ENCODE results near the gene ABL1.

The ABL1 gene

DNA sequence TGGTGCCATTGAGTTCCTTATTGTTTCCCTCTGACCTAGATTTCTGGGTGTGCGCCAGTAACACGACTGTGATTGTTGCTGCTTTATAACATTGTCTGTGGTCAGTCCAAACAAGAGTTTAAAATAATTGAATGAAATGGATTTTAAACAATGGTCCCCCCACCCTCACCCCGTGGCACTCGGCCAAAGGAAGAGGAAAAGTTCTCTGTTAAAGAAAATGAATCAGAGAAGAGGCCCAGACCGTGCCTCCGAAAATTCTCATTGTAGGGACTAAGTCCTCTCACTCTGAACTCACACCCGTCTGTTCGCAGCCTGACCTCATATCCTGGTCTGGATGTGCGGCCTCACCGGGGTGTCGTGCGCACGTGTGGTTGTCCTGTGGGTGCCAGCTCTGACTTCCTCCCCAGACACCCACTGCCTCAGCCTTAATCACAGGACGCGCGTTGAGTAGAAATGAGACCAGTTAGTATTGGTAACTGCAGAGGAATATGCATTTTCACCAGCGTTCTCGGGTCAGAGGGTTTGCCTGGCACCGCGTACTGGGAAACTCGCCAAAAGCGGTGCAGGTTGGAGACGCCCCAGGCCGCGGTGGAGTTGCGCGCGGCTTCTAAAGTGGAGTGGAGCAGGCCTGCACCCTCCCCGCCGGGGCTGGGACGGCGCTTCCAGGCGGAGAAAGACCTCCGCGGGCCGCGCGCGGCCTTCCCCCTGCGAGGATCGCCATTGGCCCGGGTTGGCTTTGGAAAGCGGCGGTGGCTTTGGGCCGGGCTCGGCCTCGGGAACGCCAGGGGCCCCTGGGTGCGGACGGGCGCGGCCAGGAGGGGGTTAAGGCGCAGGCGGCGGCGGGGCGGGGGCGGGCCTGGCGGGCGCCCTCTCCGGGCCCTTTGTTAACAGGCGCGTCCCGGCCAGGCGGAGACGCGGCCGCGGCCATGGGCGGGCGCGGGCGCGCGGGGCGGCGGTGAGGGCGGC, at the start of gene ABL1:
Gene ABL1, plus strand, starts transcription at position 884 of the 966 bp plus-strand sequence. CDS start 193 bp downstream, outside the sequence.
- no peaks in the 10 kb centered on the region for H3K36me3 ChIP-seq (ENCODE audit: control insufficient read depth, low read length)
- peak within 1 kb of the TSS; percentile 77 for H3K4me2 ChIP-seq (ENCODE audit: low read length)
- peaks cover 26% of the 10 kb centered on the region for H3K4me1 ChIP-seq (ENCODE audit: control insufficient read depth, low read length)
- TF ChIP-seq, protein P1, sequence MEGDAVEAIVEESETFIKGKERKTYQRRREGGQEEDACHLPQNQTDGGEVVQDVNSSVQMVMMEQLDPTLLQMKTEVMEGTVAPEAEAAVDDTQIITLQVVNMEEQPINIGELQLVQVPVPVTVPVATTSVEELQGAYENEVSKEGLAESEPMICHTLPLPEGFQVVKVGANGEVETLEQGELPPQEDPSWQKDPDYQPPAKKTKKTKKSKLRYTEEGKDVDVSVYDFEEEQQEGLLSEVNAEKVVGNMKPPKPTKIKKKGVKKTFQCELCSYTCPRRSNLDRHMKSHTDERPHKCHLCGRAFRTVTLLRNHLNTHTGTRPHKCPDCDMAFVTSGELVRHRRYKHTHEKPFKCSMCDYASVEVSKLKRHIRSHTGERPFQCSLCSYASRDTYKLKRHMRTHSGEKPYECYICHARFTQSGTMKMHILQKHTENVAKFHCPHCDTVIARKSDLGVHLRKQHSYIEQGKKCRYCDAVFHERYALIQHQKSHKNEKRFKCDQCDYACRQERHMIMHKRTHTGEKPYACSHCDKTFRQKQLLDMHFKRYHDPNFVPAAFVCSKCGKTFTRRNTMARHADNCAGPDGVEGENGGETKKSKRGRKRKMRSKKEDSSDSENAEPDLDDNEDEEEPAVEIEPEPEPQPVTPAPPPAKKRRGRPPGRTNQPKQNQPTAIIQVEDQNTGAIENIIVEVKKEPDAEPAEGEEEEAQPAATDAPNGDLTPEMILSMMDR (IDR thresholded peaks at IDR 0.05; ENCODE audit: low read depth, low read length, poor library complexity, severe bottlenecking), result peak; percentile 6
- no peak for TF ChIP-seq EZH2phosphoT487 (IDR thresholded peaks at IDR 0.05; ENCODE audit: borderline replicate concordance, low read length)
- no peaks in the 10 kb centered on the region; the same call in 1 of the 2 replicates for H4K20me1 ChIP-seq (ENCODE audit: control insufficient read depth, insufficient read depth, low read depth, low read length)
- H3F3A ChIP-seq (ENCODE audit: control insufficient read depth, insufficient read depth), result no peaks in the 10 kb centered on the region
- peak within 1 kb of the TSS; percentile 83 for H3K4me3 ChIP-seq (ENCODE audit: low read length)
- H3K9me2 ChIP-seq (replicated peaks; ENCODE audit: control insufficient read depth, low read length), result no peaks in the 10 kb centered on the region
- H3K9me3 ChIP-seq (ENCODE audit: control insufficient read depth, insufficient read depth, low read length), result no peaks in the 10 kb centered on the region
- peak within 1 kb of the TSS; percentile 45 for H3K27ac ChIP-seq (ENCODE audit: low read depth, low read length)
- no peaks in the 10 kb centered on the region for H3K27me3 ChIP-seq (ENCODE audit: control insufficient read depth, low read length)
- H3K79me2 ChIP-seq (ENCODE audit: control insufficient read depth, low read length), result peaks cover 61% of the 10 kb centered on the region

- H3K79me2 ChIP-seq (ENCODE audit: control insufficient read depth, low read length), result peaks cover 11% of the 10 kb centered on the region
Observed at GRCh38 chr9:130785940-130786508, 49.0 kb upstream of the ABL1 start.

GRCh38 chr9:130786526-130786925, 48.5 kb upstream of the ABL1 start:
- no peak overlapping the region for H3K27ac ChIP-seq (ENCODE audit: low read depth, low read length)
- H3K27me3 ChIP-seq (ENCODE audit: control insufficient read depth, low read length), result no peaks in the 10 kb centered on the region
- peaks cover 6% of the 10 kb centered on the region; the same call in 1 of the 2 replicates for H3K9me3 ChIP-seq (ENCODE audit: control insufficient read depth, insufficient read depth, low read length)
- no peaks in the 10 kb centered on the region for H3K9me2 ChIP-seq (replicated peaks; ENCODE audit: control insufficient read depth, low read length)
- no peaks in the 10 kb centered on the region for H3K4me1 ChIP-seq (ENCODE audit: control insufficient read depth, low read length)
- H3K4me3 ChIP-seq (ENCODE audit: low read length), result no peak overlapping the region
- H4K20me1 ChIP-seq (ENCODE audit: control insufficient read depth, insufficient read depth, low read depth, low read length), result no peaks in the 10 kb centered on the region
- no peaks in the 10 kb centered on the region for H3F3A ChIP-seq (ENCODE audit: control insufficient read depth, insufficient read depth)
- TF ChIP-seq, protein P1 (IDR thresholded peaks at IDR 0.05; ENCODE audit: low read depth, low read length, poor library complexity, severe bottlenecking), result no peak
- no peak for TF ChIP-seq EZH2phosphoT487 (IDR thresholded peaks at IDR 0.05; ENCODE audit: borderline replicate concordance, low read length)
- H3K79me2 ChIP-seq (ENCODE audit: control insufficient read depth, low read length), result peaks cover 11% of the 10 kb centered on the region
- H3K4me2 ChIP-seq (ENCODE audit: low read length), result no peak overlapping the region
- H3K36me3 ChIP-seq (ENCODE audit: control insufficient read depth, low read length), result no peaks in the 10 kb centered on the region

More at GRCh38 chr9:130785940-130786508, 49.0 kb upstream of the ABL1 start:
- H3K27me3 ChIP-seq (ENCODE audit: control insufficient read depth, low read length), result no peaks in the 10 kb centered on the region
- H3K36me3 ChIP-seq (ENCODE audit: control insufficient read depth, low read length), result no peaks in the 10 kb centered on the region
- H3F3A ChIP-seq (ENCODE audit: control insufficient read depth, insufficient read depth), result no peaks in the 10 kb centered on the region
- TF ChIP-seq EZH2phosphoT487 (IDR thresholded peaks at IDR 0.05; ENCODE audit: borderline replicate concordance, low read length), result no peak
- TF ChIP-seq, protein P1 (IDR thresholded peaks at IDR 0.05; ENCODE audit: low read depth, low read length, poor library complexity, severe bottlenecking), result no peak
- H3K4me2 ChIP-seq (ENCODE audit: low read length), result no peak overlapping the region
- no peak overlapping the region for H3K4me3 ChIP-seq (ENCODE audit: low read length)
- H4K20me1 ChIP-seq (ENCODE audit: control insufficient read depth, insufficient read depth, low read depth, low read length), result no peaks in the 10 kb centered on the region
- no peak overlapping the region for H3K27ac ChIP-seq (ENCODE audit: low read depth, low read length)
- no peaks in the 10 kb centered on the region for H3K9me2 ChIP-seq (replicated peaks; ENCODE audit: control insufficient read depth, low read length)
- H3K9me3 ChIP-seq (ENCODE audit: control insufficient read depth, insufficient read depth, low read length), result peaks cover 6% of the 10 kb centered on the region; the same call in 1 of the 2 replicates
- no peaks in the 10 kb centered on the region for H3K4me1 ChIP-seq (ENCODE audit: control insufficient read depth, low read length)
